K562 (cell line): ENCODE results near the gene DCUN1D3. TPM values are rescaled to one million over a fixed set of nuclear protein-coding genes. Genes with fewer than 3 reads are reported as not detected.

Experiments used
- CBFA2T3 ChIP-seq: fragments of 450-650 bp; IDR thresholded peaks from 2 replicates; pipeline ENCODE4 v1.6.1; 2017
- GABPB2 ChIP-seq: fragments of 250-450 bp; sonication (Bioruptor Pico); conservative IDR thresholded peaks from 2 replicates; pipeline ENCODE4 v1.5.1; 2021; ENCODE audit warnings: mild to moderate bottlenecking
- GATAD2A ChIP-seq: fragments of 450-650 bp; IDR thresholded peaks from 2 replicates; pipeline ENCODE4 v1.6.1; 2017
- IFI16 ChIP-seq: fragments of 250-450 bp; sonication (Bioruptor Pico); IDR thresholded peaks from 2 replicates; pipeline ENCODE4 v2.1.2; 2022; ENCODE audit warnings: mild to moderate bottlenecking, inconsistent platforms
- NCOR1 ChIP-seq: fragments of 450-650 bp; IDR thresholded peaks from 2 replicates; pipeline ENCODE4 v1.6.1; 2016; ENCODE audit warnings: mild to moderate bottlenecking, moderate library complexity
- PRMT5 ChIP-seq: sonication (generic); formaldehyde crosslinking; IDR thresholded peaks from 2 replicates; pipeline ENCODE4 v1.5.0; 2020; ENCODE audit warnings: missing genetic modification reagents
- SPI1 ChIP-seq: IDR thresholded peaks from 2 replicates; pipeline ENCODE4 v1.6.1; 2011; ENCODE audit warnings: low read depth, low read length, control low read depth, borderline replicate concordance
- TEAD4 ChIP-seq, 2 experiments: sonication (generic) in 1 of 2; formaldehyde crosslinking in 1 of 2; IDR thresholded peaks; 2 replicates each; pipeline versions ENCODE4 v1.6.1 to v1.8.0; 2012 to 2022; ENCODE audit warnings: borderline replicate concordance in 1 of 2, inconsistent platforms in 1 of 2, low read length in 1 of 2, mild to moderate bottlenecking in 1 of 2, missing genetic modification reagents in 1 of 2
- ZBTB1 ChIP-seq: sonication (generic); formaldehyde crosslinking; IDR thresholded peaks from 2 replicates; pipeline ENCODE4 v1.8.1; 2023; ENCODE audit warnings: missing genetic modification reagents, low read depth, mild to moderate bottlenecking, borderline replicate concordance
- ZNF217 ChIP-seq: sonication (generic); formaldehyde crosslinking; IDR thresholded peaks from 2 replicates; pipeline ENCODE4 v1.8.0; 2022; ENCODE audit warnings: mild to moderate bottlenecking, missing genetic modification reagents
- ZNF232 ChIP-seq: sonication (generic); formaldehyde crosslinking; IDR thresholded peaks from 2 replicates; pipeline ENCODE4 v1.8.0; 2022; ENCODE audit warnings: mild to moderate bottlenecking, missing genetic modification reagents
- ZNF699 ChIP-seq: fragments of 250-450 bp; sonication (Bioruptor Pico); IDR thresholded peaks from 2 replicates; pipeline ENCODE4 v1.8.0; 2021; ENCODE audit warnings: mild to moderate bottlenecking, moderate library complexity; ENCODE audit not compliant: insufficient replicate concordance
- ZNF830 ChIP-seq: fragments of 250-450 bp; sonication (Bioruptor Pico); IDR thresholded peaks from 2 replicates; pipeline ENCODE4 v1.5.0; 2021; ENCODE audit warnings: mild to moderate bottlenecking
- polyA plus RNA-seq, 8 experiments: library from polyadenylated mRNA; depleted of rRNA in 4 of 8; stranded (reverse) in 5 of 8; unstranded in 3 of 8; fragments of >200 nt; fragmentation: Nextera tagmentation in 2 of 8; fragmentation: Illumina TruSeq in 1 of 8; extraction: Ambion mirVana in 2 of 8; extraction: Trizol in 1 of 8; gene quantifications; 2 replicates each; pipeline versions ENCODE4 v1.2.1 to v1.2.3, GENCODE V29; 2011 to 2014; ENCODE audit warnings: inconsistent platforms in 1 of 8, missing spikeins in 1 of 8
- total RNA-seq, 7 experiments: library from RNA; depleted of rRNA in 6 of 7; stranded (reverse); fragments of >200 nt in 6 of 7; fragmentation: Illumina TruSeq in 2 of 7; extraction: Trizol in 2 of 7; gene quantifications; 2 replicates each; pipeline versions ENCODE4 v1.2.1 to v1.2.3, GENCODE V29; 2011 to 2021; ENCODE audit warnings: low replicate concordance in 1 of 7
- TF ChIP-seq, protein P1 (sequence below): fragments of 450-650 bp; formaldehyde crosslinking; IDR thresholded peaks from 2 replicates; pipeline ENCODE4 v1.4.0; 2020; ENCODE audit warnings: mild to moderate bottlenecking, moderate library complexity
- TF ChIP-seq, protein P2 (sequence below): fragments of 450-650 bp; IDR thresholded peaks from 2 replicates; pipeline ENCODE4 v1.6.1; 2016; ENCODE audit warnings: low read depth, mild to moderate bottlenecking, moderate library complexity
- TF ChIP-seq, protein P3 (sequence below): fragments of 250-450 bp; sonication (Bioruptor Pico); IDR thresholded peaks from 2 replicates; pipeline ENCODE4 v1.4.0; 2020
- TF ChIP-seq, protein P4 (sequence below): sonication (generic); formaldehyde crosslinking; IDR thresholded peaks from 2 replicates; pipeline ENCODE4 v1.8.0; 2023; ENCODE audit warnings: missing genetic modification reagents, mild to moderate bottlenecking, borderline replicate concordance
- TF ChIP-seq, protein P5 (sequence below): sonication (generic); formaldehyde crosslinking; IDR thresholded peaks from 2 replicates; pipeline ENCODE4 v1.8.1; 2023; ENCODE audit warnings: mild to moderate bottlenecking, missing genetic modification reagents, moderate library complexity

DCUN1D3 gene
- total and polyA plus RNA-seq, 9 of the 15 experiments (the other 6 are each of a cell fraction or from before 2014, with no cell fraction given): 1.0 to 4.7 (median 2.2) TPM

DNA sequence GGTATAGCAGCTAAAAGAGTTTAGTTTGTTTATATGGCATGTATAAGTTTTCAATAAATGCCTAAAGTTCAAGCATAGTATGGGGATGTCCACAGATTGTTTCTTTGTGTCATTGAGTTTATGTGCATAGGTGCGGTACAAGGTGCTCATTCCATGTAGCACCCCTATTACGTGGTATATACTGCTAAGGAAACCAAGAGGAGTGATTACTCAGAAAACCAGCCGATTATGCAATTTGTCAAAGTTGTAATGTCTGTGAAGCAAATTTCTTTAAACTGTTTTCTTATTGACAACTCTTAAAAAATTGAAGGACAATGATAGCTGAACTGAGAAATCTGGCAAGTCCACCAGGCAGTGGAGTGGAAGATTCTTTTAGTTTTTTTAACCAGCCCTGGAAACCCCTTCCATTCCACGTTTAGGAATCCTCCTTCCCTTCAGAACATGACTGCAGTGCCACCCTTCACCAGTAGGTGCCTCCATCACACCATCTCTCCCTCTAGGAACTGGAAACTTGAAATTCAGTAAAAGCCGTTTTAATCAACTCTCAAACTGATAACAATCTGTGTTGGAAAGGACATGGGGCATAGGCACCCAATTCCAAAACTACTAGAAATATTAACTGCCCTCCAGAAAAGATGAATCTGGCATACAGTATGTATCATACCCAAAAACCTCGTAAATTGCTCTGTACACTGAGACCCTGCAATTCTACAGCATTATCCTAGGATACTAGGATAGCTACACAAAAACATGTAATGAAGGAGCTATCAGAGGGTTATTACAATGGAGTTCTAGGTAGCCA lies 50.4 kb downstream of the DCUN1D3 start (continued):
- TF ChIP-seq, protein P1, sequence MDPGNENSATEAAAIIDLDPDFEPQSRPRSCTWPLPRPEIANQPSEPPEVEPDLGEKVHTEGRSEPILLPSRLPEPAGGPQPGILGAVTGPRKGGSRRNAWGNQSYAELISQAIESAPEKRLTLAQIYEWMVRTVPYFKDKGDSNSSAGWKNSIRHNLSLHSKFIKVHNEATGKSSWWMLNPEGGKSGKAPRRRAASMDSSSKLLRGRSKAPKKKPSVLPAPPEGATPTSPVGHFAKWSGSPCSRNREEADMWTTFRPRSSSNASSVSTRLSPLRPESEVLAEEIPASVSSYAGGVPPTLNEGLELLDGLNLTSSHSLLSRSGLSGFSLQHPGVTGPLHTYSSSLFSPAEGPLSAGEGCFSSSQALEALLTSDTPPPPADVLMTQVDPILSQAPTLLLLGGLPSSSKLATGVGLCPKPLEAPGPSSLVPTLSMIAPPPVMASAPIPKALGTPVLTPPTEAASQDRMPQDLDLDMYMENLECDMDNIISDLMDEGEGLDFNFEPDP (CRISPR knock-in tag): no peak
- no peak for TF ChIP-seq SPI1
- TF ChIP-seq, protein P2, sequence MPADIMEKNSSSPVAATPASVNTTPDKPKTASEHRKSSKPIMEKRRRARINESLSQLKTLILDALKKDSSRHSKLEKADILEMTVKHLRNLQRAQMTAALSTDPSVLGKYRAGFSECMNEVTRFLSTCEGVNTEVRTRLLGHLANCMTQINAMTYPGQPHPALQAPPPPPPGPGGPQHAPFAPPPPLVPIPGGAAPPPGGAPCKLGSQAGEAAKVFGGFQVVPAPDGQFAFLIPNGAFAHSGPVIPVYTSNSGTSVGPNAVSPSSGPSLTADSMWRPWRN: no peak
- TF ChIP-seq ZNF699 (CRISPR knock-in tag): no peak
- TF ChIP-seq GABPB2 (CRISPR knock-in tag): no peak
- no peak for TF ChIP-seq CBFA2T3
- TF ChIP-seq ZNF217 (CRISPR knock-in tag): no peak
- TF ChIP-seq, protein P3, sequence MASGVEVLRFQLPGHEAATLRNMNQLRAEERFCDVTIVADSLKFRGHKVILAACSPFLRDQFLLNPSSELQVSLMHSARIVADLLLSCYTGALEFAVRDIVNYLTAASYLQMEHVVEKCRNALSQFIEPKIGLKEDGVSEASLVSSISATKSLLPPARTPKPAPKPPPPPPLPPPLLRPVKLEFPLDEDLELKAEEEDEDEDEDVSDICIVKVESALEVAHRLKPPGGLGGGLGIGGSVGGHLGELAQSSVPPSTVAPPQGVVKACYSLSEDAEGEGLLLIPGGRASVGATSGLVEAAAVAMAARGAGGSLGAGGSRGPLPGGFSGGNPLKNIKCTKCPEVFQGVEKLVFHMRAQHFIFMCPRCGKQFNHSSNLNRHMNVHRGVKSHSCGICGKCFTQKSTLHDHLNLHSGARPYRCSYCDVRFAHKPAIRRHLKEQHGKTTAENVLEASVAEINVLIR (CRISPR knock-in tag): no peak
- TF ChIP-seq IFI16: no peak
- TF ChIP-seq NCOR1: no peak
- TF ChIP-seq ZBTB1 (CRISPR knock-in tag): no peak
- TF ChIP-seq, protein P4, sequence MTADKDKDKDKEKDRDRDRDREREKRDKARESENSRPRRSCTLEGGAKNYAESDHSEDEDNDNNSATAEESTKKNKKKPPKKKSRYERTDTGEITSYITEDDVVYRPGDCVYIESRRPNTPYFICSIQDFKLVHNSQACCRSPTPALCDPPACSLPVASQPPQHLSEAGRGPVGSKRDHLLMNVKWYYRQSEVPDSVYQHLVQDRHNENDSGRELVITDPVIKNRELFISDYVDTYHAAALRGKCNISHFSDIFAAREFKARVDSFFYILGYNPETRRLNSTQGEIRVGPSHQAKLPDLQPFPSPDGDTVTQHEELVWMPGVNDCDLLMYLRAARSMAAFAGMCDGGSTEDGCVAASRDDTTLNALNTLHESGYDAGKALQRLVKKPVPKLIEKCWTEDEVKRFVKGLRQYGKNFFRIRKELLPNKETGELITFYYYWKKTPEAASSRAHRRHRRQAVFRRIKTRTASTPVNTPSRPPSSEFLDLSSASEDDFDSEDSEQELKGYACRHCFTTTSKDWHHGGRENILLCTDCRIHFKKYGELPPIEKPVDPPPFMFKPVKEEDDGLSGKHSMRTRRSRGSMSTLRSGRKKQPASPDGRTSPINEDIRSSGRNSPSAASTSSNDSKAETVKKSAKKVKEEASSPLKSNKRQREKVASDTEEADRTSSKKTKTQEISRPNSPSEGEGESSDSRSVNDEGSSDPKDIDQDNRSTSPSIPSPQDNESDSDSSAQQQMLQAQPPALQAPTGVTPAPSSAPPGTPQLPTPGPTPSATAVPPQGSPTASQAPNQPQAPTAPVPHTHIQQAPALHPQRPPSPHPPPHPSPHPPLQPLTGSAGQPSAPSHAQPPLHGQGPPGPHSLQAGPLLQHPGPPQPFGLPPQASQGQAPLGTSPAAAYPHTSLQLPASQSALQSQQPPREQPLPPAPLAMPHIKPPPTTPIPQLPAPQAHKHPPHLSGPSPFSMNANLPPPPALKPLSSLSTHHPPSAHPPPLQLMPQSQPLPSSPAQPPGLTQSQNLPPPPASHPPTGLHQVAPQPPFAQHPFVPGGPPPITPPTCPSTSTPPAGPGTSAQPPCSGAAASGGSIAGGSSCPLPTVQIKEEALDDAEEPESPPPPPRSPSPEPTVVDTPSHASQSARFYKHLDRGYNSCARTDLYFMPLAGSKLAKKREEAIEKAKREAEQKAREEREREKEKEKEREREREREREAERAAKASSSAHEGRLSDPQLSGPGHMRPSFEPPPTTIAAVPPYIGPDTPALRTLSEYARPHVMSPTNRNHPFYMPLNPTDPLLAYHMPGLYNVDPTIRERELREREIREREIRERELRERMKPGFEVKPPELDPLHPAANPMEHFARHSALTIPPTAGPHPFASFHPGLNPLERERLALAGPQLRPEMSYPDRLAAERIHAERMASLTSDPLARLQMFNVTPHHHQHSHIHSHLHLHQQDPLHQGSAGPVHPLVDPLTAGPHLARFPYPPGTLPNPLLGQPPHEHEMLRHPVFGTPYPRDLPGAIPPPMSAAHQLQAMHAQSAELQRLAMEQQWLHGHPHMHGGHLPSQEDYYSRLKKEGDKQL (CRISPR knock-in tag): no peak
- TF ChIP-seq ZNF232 (CRISPR knock-in tag): no peak
- no peak for TF ChIP-seq PRMT5
- TF ChIP-seq TEAD4 (IDR thresholded peaks at IDR 0.05; ENCODE audit: low read length): no peak; the same call in 1 of the 2 replicates
- TF ChIP-seq TEAD4 (CRISPR knock-in tag; IDR thresholded peaks at IDR 0.05; ENCODE audit: borderline replicate concordance): no peak
- TF ChIP-seq GATAD2A: no peak
- TF ChIP-seq, protein P5, sequence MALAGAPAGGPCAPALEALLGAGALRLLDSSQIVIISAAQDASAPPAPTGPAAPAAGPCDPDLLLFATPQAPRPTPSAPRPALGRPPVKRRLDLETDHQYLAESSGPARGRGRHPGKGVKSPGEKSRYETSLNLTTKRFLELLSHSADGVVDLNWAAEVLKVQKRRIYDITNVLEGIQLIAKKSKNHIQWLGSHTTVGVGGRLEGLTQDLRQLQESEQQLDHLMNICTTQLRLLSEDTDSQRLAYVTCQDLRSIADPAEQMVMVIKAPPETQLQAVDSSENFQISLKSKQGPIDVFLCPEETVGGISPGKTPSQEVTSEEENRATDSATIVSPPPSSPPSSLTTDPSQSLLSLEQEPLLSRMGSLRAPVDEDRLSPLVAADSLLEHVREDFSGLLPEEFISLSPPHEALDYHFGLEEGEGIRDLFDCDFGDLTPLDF: no peak
- TF ChIP-seq ZNF830 (CRISPR knock-in tag): no peak
